Measurements from ENCODE around the gene PLXNB2. TPM values are rescaled to one million over a fixed set of nuclear protein-coding genes. Genes with fewer than 3 reads are reported as not detected.

Gene PLXNB2
- total RNA-seq, 1 donor from 2014 or later = 20.8 TPM

DNA sequence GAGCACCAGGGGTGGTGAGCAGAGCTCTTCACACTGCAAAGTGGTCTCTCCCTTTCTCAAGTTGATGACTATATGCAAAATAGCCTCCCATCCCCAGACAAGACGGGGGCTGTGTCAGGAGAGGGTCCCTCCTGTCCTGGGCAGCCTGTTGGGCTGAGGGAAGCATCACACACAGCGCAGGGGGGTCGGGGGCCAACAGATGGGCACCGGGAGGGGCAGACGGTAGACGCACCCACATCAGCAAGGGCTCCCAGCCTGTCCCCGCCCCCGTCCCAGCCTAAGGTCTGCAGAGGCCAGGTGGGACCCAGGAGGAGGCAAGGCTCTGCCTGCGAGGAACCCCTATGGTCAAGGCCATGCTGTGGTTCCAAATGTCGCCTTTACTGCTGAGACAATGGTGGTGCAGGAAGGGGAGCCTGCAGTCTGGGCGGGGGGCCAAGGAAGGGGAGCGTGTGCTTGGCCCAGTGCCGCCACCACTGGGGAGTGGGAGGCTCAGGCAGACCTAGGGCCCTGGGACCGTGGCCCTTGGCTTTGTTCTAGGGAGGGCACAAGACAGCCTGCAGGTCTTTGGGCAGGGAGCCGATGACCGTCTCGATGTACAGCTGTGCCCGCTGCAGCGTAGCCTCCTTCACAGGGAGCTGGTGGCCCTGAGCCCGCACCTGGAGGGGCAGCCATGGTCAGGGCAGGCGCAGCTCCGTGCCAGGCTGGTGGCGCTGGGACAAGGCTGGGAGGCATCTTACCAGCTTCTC lies 4.3 kb upstream of the PLXNB2 start:
- intact Hi-C loops (cut with micrococcal nuclease) = no loop called here

DNA sequence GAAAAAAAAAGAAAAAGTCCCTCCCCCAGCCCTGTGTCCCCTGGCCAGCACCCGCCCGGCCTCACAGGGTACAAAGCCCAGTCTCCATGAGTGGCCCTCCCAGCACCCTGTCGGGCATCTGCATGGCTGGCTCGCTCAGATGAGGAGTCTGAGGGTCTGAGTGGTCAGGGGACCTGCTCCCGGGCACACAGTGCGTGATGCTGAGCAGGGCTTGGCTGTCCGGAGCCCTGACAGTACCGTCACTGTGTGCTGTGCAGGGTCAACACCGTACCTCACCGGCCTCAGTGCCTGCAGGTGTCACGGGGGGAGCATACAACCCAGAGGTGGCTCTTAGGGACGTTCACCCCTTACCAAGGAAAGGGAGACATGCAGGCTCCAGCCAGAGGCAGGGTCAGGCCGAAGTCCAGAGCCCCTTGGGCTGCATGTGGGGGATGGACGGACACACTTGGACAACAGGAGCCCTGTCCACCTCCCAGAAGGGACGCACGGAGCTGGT lies 3.6 kb upstream of the PLXNB2 start:
- intact Hi-C loops (cut with micrococcal nuclease) = no loop called here

DNA sequence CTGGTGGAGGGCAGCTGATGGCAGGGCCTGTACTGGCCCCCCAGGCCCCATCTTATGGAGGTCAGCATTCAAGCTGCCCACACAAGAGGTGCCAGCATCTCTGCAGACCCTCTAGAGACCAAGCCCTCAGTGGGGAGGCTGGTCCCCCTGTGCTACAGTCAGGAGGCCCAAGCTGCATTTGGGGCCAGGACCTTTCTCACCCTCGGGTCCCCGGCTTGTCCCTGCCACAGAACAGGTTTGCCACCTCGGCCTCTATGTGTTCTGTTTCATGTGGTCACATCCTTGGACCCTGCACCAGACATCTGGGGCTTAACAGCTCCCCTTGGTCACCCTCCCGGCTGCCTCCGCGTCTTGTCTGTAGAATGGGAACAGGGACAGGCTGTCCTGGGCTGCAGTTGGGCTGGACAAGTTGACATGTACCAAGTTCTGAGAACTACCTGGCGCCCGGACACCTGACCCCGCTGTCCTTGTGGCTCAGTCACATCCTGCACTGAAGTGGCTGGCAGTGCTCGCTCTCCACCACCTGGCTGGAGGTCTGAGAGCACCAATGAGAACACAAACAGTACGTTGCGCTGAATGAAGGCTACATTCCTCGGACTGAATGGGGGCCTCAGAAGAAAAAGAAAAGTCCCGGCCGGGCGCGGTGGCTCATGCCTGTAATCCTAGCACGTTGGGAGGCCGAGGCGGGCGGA lies 2.7 kb upstream of the PLXNB2 start:
- intact Hi-C loops (cut with micrococcal nuclease) = no loop called here

DNA sequence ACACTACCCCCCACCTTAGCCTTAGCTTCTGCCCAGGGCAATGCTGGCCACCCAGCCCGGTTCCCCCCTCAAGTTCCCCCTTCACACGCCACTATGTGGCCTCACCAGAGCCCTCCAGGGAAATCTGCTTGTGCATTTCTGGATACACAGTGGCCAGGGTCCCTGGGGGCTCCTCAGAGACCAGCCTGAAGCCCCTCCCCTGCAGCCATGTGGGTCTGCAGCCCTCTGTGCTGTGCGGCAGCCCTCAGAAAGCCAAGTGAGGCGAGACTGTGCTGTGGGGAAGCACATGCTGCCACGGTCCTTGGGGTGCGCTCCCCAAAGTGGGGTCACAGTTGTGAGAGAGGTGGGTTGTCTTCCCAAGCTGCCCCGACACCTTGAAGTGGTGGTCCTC lies 2.1 kb upstream of the PLXNB2 start:
- intact Hi-C loops (cut with micrococcal nuclease) = loop anchor here (5.0 kb wide), 1 partner anchor 37 kb away; the partner anchor contains the start of gene MAPK11

DNA sequence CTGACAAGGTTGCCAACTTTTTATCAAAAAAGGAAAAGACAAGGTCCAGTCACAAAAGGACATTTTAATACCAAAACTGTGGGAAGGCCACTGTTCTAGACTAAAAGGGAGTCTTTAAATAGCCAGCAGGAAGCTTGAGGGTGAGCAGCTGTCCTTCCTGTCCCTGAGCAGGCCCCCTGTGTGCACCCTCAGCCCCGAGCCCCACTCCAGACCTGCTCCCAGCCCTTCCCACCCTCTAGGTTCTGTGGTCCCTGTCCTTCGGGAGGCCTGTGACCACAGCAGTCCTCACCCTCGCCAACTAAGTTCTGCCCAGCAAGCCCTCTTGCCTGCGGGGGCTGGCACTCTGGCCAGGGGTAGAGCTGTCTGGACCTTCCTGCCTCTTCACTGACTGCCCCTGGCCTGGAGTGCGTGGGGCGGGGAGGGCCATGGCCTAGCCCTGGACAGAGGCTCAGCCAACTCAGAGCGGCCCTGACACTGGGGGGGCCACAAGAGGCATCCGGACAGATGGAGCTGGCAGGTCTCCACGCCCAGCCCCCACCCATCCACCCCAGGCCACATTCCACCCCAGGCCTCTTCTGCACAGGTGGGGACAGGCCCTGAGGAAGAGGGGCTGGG lies 1.6 kb upstream of the PLXNB2 start:
- intact Hi-C loops (cut with micrococcal nuclease) = loop anchor here (5.0 kb wide), 1 partner anchor 37 kb away; the partner anchor contains the start of gene MAPK11

DNA sequence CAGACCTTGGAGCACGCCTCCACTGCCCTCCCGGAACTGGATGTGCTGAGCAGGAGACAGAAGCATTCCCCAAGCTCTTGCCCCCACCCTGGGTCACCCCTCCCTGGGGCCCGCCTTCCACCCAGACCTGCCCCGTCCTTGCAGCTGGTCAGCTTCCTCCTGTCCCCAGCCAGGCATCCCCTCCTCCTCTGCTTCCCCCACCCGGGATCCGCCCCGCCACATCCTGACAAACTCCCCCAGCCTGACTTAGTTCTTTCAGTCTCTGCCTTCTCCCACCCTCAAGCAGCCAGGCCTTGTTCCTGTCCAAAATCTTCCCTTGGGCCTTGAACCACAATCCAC lies 1.1 kb upstream of the PLXNB2 start:
- intact Hi-C loops (cut with micrococcal nuclease) = loop anchor here (5.0 kb wide), 1 partner anchor 36 kb away; the partner anchor contains the start of gene MAPK11

DNA sequence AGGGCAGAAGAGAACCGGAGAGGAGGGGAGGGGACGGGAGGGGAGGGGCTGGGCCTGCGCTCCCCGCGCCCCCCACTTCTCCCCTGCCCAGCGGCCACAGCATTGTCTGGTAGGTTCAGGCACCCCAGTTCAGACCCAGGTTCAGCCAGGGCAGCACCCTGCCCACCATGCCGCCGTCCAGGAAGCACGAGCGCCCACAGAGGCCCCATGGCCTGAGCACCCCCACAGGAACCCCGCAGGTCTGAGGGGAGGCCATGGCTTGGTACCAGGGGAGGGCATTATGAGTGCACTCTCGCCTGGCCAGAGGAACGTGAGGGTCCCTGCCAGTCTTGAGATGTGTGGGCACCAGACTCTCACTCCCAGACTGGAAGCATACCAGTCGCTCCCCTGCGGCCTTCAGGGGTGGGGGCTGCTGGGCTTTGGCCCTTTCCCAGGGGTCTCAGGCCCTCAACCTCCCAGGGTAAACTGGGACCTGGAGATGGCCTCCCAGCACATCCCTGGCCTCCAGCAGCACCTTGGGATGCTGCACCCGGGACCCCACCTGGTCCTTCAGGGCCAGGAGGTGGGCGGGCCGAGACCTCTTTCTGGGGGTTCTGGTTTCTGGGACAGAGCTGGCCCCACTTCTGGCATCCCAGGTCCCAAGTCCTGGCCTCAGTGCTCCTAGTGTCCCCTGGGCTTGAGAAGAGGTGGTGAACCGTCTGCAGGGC lies 597 bp upstream of the PLXNB2 start:
- intact Hi-C loops (cut with micrococcal nuclease) = loop anchor here (5.0 kb wide), 1 partner anchor 36 kb away; the partner anchor contains the start of gene MAPK11

DNA sequence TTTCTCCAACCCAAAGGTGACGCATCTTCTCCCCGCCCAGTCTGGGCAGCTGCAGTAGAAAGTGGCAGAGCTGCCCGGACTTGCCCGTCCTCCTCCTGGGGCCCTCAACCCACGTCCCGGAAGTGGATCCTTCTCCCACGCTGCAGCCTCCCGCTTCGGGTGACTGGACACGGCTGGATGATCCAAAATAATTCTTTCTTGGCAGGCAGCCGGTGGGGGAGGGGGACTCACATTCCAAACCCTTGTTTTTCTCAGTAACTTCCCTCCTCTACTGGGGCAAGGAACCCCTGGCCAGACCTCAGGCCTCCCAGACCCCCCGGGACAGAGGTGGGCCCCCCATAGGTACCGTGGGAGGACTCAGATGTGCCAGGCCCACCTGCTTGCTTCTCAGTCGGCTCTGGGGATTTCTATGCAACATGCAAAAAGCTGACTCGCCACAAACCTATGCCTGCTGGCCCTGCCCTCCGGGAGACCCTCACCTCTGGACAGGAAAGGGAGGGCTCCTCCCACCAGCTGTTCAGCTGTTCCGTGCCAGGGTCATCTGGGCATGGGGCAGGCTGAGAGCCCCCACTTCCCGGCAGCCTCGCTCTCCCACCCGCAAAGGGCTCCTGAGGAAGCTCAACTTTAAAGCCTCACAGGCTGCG lies 1.4 kb downstream of the PLXNB2 start:
- intact Hi-C loops (cut with micrococcal nuclease) = loop anchor here (5.0 kb wide), 1 partner anchor 34 kb away; the partner anchor contains the start of gene MAPK11

DNA sequence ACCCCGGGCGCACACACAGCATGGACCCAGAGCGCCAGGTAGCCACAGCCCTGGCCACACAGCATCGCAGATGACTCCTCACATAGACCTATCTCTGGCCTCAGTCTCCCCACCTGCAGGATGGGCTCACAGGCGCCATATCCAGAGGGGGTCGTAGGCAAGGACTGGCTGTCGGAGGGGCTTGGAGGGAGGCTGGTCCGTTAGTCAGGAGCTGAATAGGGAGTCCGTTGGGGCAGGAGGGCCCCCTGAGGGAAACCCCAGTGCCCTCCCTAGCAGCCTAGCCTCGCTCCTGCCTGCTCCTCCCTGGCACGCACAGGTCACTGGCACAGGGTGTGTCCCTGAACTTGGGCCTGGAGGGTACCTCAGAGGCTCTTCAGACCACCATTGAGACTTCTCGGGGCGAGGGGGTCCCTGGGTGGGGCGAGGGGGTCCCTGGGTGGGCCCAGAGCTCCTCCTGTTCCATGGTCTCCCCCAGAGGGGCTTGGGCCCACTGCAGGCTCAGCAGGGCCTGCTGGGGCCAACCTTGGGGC lies 2.0 kb downstream of the PLXNB2 start:
- intact Hi-C loops (cut with micrococcal nuclease) = loop anchor here (5.0 kb wide), 1 partner anchor 33 kb away; the partner anchor contains the start of gene MAPK11

DNA sequence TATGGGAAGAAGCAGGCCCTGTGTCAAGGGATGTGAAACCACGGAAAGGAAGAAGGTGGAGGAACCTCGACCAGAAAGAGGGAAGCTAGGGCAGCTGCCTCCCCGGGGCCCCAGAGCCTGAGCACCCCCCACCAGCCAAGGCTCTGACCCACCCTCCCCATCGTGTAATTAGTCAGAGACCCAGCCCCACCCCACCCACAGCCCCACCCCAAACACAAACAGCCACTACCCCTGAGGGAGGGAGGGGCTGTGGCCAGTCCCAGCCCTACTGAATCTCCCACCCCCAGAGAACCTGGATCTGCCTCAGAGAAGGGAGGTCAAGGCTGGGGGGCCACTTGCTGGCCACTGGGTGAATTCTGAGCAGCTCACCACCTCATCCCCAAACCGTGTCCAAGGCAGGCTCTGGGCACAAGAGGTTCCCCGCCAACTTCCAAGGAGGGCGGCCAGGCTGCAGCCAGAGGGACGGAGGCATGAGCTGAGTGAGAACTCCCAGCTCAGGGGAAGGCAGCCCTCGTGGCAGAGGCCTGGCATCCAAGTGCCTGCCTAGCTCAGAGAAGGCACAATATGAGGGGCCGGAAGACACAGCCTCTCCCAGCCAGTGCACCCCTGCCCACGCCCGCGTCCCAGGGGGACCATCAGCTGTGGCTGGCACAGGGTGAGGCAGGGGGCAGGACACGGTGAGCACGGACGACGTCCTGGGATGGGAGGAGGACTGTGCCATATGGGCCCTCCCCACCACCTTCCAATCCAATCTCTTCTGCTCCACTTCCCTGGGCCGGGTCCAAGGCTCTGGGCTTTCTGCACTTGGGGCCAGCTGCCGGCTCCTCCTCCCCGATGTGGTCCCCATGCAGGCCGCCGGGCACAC lies 2.7 kb downstream of the PLXNB2 start:
- intact Hi-C loops (cut with micrococcal nuclease) = loop anchor here (5.0 kb wide), 1 partner anchor 32 kb away; the partner anchor contains the start of gene MAPK11

DNA sequence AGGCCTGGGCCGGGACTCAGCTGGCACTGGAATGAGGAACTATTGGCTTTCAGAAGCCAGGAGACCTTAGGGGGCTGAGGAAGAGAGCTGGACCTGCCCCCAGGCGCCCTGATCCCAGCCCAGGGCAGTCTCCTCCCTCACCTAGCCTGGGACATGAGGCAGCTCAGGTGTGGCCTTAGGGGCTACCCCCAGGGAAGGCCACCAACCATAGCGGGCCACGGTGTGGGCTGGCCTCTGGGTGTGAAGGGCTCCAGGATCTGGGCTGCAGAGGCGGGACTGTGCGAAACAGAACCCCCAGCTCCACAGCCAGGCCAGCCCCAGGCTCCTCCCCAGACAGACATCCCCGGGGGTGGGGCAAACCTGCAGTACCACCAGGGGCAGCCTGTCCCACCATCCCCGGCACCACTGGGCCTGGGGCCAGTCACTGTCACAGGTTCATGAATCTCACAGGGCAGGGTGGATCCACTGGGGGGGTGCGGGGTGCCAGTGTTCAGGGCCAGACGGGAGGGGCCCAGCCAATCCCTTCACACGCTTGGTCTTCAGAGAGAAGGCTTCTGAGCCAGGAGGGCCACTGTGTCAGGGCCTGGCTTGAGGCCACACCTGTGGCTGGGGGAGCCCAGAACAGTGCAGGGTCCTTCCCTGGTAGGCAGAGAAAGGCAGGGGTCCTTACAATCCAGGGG lies 3.5 kb downstream of the PLXNB2 start:
- intact Hi-C loops (cut with micrococcal nuclease) = no loop called here

DNA sequence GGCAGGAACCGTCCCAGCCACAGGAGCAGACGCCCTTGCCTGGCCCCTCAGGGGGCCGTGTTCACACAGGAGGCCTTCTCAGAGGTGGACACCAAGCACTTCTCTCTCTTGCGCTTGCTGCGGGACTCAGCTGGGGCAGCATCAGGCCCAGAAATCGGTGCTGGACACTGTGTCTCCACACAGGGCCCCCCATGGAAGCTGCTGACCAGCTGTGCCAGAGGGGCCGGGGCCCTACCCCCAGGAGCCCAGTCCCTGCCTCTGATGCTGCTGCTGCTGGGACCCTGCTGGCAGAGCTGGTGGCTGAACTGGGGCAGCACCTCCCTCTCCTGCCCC lies 4.0 kb downstream of the PLXNB2 start:
- intact Hi-C loops (cut with micrococcal nuclease) = no loop called here

DNA sequence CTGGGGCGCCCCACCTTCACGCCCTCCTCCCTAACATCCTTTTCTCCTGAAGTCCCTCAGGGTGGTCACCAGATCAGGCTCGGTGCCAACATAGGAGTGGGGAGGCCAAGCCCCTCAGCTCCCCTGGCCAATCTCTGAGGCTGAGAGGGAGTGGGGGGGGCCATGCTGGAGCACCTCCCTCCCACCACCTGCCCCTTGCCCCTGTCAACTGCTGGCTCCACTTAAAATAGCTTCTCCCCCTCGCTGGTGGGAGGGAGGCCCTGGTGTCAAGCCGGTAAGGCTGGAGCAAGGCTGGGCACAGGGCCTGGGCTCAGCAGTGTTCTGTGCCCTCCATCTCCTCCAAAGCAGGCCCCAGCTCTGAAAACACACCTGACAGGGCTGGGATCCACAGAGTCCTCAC lies 4.9 kb downstream of the PLXNB2 start:
- intact Hi-C loops (cut with micrococcal nuclease) = no loop called here

DNA sequence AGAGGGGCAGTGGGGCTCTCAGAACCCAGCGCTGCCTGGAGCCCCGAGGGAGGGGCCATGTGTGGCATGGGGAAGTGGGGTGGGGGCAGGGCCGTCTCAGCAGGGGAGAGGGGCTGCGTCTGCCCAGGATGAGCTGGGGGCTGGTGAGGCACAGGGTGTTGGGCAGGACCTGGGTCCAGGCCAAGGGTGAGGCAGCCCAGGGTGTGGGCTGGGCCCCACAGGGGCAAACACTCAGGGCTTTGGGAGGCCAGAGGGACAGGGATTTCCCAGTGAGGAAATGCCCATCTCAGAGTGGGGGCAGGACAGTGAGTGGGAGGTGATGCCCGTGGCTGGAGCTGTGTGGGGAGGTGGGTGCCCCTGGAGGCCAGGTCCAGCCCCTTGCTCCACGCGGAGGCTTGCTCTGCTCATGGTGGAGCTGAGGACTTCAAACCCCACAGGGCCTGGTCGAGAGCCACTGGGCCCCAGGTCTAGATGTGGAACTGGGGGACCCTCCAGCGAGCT lies 5.4 kb downstream of the PLXNB2 start:
- intact Hi-C loops (cut with micrococcal nuclease) = no loop called here

DNA sequence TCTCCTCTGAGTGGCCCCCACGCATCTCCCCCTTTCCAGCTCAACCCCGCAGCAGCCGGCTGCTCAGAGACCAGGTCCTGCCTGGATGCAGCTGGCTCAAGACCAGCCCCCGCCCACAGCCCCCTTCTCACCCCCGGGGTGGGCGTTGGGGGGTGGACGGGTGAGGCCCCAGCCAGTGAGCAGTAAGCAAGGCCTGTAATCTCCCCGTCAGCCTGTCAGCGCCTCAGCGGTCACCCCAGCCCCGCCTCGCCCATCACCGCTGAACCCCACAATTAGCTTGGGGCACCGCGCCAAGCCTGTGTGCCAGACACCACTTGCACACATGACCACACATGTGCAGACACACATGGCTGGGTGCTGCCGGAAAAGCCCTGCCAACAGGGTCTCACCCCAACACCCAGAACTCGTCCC lies 5.9 kb downstream of the PLXNB2 start:
- intact Hi-C loops (cut with micrococcal nuclease) = no loop called here

DNA sequence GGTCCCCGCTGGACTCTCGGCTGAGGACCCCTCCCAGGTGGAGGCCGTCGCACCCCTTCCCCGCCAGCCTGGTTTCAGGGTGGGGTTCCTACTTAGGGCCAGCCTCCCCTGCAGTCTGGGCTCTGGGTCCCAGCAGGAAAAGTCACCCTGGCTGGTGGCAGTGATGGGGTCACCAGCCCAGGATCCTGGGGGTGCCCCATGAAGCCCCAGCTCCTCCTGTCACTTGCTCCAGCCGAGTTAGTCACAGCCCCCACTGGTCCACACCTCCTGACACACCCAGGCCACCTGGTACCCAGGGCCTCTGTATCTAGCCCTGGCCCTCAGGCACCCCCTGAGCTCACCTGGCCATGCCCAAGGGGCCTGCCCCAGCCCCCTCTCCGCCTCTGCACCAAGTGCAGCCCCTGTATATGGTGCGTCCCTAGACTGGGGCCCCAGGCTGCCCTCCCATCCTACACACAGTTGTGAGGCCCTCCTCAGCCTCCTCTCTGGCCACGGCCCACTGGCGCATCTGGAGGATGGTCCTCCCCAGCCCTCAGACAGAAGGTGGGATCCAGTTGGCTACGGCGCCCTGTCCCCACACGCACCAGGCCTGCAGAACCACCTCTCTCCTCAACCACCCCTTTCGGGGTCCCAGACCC lies 6.7 kb downstream of the PLXNB2 start:
- intact Hi-C loops (cut with micrococcal nuclease) = no loop called here

DNA sequence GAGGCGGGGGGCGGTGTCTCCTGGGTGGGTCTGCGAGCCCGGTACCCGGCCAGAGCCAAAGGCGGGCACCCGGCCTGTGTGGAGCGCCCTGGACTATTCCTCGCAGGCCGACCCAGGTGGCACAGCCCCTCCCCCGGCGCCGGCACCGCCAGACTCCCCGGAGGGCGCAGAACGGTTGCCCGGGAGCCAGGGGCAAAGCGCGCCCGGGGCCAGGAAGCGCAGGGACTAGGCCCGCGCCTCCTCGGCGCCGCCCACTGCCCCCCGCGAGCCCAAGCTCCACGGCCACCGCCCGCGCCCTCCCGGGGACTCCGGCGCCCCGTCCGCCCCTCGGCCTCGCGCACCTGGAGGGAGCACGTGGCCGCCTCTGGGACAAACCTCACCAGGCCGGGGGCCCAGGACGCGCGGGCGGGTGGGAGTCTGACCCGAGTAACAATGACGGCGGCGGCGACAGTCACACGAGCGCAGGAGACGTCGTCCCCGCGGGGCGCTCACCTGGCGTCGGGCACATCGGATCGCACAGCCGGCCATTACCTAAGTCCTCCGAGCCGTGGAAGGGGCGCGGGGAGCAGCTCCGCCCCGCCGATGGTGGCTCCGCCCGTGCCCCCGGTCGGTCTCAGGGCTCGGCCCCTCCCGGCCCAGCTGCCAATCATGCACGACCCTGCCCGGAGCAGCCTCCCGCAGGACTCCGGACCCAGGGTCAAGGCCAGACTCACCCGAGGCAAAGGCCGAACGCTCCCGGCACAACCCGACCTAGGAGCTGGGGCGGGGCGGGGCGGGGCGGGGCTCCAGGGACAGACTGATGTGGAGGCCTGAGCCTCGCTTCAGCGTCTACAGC lies 7.4 kb downstream of the PLXNB2 start:
- intact Hi-C loops (cut with micrococcal nuclease) = no loop called here

All from T-helper 1 cell treated with Interleukin-12 subunit alpha and Interleukin-12 subunit beta and Interleukin-4 antibody, amounts not matched to agents 30 ng/mL and 1 ng/mL, for 36 hours (primary cell).